DMS53 treated with DMSO at 0.1 percent for 48 hours (cell line): Measurements from ENCODE around the gene NSFL1C.

Experiments
- DNase-seq: peaks from one replicate; lab custom pipeline; 2025; ENCODE audit not compliant: unreplicated experiment; lab: John Stamatoyannopoulos, UW

The NSFL1C gene

GRCh38 chr20:1462834-1463233 is 3.8 kb downstream of the NSFL1C start:
- no peak for DNase-seq

- no peak for DNase-seq
These were observed 4.6 kb downstream of the NSFL1C start for GRCh38 chr20:1462001-1462400.

DNA sequence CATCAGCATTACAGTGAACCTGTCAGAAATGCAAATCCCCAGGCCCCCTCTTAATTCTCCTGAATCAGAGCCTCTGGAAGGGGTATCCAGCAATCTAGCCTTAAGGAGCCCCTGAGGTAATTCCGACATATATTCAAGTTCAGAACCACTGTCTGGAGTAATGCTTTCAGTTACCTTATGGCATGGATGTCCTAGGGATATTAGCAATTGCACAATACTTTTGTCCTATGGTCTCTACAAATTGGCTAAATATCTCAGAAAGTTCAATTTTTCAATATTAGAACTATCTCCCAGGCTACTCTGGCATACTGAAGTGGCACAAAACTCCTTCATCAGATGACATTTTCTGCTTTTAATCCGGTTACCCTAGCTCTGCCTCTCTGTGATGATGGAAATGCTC is 6.4 kb downstream of the NSFL1C start:
- no peak for DNase-seq

GRCh38 chr20:1457992-1458391 is 8.7 kb downstream of the NSFL1C start:
- DNase-seq: no peak

GRCh38 chr20:1456300-1456699 is 10.3 kb downstream of the NSFL1C start:
- no peak for DNase-seq

- no peak for DNase-seq
These were observed 15.6 kb downstream of the NSFL1C start for GRCh38 chr20:1450926-1451491.

GRCh38 chr20:1449370-1449769 is 17.3 kb downstream of the NSFL1C start:
- DNase-seq: no peak

GRCh38 chr20:1448081-1448620 is 18.5 kb downstream of the NSFL1C start:
- no peak for DNase-seq

GRCh38 chr20:1446536-1446935 is 20.1 kb downstream of the NSFL1C start:
- no peak for DNase-seq

DNA sequence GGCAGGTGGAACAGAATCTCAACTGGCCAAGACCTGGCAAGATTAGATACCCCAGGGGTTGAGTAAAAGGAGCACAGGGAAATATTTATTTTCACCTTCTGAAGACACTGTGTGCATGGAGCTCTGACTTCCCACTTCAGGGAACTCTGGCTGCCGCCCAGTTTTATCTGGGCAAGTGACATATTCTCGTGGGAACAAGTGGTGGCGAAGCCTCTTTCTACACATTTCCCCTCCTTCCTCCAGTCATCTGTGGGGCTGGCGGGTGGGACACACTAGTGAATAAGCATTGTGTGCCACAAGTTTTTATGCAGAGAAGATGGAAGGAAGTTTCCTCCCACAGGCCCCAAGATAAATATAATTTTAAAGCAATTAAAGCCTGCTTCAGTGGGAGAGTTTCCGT is 23.6 kb downstream of the NSFL1C start:
- no peak for DNase-seq

GRCh38 chr20:1442304-1442703 is 24.3 kb downstream of the NSFL1C start:
- DNase-seq: no peak

DNA sequence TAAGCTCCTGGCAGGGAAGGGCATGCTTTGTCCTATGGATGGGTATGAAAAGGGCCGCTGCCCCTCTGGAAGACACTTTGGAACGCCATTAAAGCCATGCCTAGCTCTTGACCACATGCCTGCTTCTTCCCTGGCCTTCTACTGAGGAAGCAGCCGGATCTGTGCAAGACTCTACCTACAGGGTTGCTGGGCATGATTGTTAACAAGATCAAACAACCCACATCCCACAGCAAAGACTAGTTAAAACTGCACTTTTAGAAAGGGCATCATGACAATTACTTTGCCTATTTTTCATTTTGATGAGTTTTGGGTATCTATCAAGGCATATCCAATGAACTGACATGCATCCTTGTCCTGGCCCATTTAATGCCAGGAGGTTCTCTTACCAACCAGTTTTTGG is 25.5 kb downstream of the NSFL1C start:
- no peak for DNase-seq

DNA sequence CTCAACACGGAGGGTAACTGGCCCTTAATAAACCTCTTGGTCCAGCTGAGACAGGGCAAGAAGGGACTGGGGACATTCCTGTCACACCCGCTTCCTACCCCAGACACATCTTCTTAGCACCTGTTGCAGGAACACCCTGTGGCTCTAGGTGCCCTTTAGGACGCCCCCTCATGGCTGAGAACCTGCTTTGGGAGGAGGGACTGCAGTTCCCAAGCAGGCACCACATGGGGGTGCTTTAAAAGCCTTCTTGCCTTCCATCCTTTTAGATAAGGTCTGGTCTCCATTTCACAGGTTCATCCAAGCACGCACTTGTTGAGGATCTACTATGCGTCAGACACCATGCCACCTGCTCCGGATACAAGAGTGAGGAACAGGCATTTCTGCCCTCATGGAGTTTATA is 26.6 kb downstream of the NSFL1C start:
- no peak for DNase-seq

DNA sequence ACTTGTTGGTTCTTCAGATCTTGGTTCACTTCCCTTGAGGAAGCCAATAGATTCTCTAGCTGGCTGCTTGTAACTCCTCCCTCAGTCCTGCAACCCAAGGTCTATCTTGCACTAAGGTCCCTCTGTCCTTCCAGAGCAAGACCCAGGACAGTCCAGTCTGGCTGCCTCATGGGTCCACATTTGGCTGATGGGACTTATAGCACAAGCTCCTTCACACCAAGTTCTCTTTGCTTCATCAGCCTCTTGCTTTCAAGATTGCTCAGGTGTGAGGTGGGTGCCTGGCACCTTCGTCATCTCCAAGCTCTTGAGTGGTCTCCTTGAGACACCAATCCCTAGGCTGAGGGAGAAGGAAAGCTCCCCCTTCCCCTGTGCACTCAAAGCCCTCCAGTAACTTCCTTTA is 28.3 kb downstream of the NSFL1C start:
- no peak for DNase-seq

- DNase-seq: peak; percentile 64
These were observed 29.3 kb downstream of the NSFL1C start for GRCh38 chr20:1437235-1437904.

- no peak for DNase-seq
These were observed 30.4 kb downstream of the NSFL1C start for GRCh38 chr20:1436263-1436662.

- no peak for DNase-seq
These were observed 31.3 kb downstream of the NSFL1C start for GRCh38 chr20:1435337-1435699.

DNA sequence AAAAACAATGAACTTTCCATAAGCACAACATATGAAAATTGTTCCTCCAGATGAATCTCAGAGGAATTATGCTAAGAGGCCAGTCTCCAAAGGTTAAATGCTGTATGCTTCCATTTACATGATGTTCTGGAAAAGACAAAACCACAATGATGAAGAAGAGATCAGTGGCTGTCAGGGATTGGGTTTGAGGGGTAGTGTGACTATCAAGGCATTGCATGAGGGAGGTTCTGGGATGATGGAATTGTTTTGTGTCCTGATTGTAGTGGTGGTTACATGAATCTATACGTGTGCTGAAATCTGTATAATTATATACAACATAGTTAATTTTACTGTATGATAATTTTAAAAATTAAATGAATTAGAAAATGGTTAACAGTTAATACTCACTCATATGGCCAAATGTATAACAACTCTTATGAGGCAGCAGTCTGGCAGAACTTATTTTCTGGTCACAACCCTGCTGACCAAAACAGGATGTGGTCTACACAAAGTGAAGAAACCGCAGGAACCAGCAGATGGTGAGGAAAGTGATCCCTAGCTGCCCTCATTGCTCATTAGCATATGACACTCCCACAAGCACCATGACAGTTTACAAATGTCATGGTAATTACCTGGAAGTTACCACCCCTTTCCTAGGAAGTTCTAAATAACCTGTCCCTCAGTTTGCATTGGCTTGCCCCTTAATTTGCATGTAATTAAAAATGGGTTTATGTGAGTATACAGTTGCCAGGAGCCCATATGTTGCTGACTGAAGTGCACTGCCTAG is 31.9 kb downstream of the NSFL1C start:
- no peak for DNase-seq

DNA sequence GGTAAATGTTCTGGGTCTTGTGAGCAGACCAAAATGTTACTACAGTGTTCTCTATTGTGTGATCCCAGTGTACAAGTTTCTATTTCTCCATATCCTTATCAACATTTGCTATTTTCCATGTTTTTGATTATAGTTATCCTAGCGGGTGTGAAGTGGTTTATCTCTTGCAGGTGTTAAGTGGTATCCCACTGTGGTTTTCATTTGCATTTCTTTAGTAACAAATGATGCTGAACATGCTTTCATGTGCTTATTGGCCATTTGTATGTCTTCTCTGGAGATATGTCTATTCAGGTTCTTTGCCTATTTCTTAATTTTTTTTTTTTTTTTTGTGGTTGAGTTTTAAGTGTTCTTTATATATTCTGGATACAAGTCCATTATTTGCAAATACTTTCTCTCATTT is 35.5 kb downstream of the NSFL1C start:
- no peak for DNase-seq

DNA sequence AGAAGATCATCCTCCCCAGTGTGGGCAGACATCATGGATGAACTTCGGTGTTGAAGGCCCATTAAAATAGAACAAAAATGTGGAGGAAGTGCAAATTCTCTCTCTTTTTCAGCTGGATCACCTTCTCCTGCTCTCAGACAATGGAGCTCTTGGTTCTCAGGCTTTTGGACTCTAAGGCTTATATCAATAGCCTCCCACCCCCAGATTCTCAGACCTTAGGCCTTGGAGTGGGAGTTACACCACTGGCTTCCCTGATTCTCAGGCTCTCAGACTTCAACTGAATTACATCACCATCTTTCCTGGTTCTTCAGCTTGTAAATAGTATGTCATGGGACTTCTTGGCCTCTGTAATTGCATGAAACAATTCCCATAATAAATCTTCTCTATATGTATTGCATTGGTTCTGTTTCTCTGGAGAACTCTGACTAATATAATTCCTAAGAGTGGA is 36.6 kb downstream of the NSFL1C start:
- DNase-seq: no peak

DNA sequence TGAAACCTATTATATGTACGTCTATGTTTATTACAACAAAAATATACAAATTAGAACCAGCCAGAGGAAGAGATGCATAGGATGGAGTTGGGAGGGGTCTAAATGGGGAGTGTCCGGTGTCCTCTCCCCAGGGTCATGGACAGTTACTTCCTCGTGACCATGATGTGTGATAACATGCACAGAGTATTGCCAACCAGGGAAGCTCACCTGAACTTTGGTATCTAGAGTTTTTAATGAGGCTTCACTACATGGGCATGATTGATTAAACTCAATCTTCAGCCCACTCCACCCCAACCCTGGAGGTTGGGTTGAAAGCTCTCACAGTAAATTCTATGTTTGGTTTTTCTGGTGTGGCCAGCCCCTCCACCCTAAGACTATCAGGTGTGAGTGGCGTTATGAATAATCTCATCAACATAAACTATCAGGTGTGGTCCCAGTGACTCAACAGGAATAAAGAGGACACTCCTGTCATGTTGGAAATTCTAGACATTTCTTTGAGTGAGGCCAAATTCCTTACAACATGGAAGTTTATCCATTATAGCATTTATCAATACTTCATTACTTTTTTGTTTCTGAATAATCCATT is 37.4 kb downstream of the NSFL1C start:
- DNase-seq: no peak
